OCI-LY1 (cell line): ENCODE results near the gene TTF2.

Source experiments
- CTCF ChIP-seq: fragments of 200-600 bp; sonication (generic), shearing (Covaris generic); IDR thresholded peaks from 2 replicates; pipeline ENCODE4 v1.5.1; 2017; ENCODE audit warnings: mild to moderate bottlenecking, antibody characterized with exemption, low read length, moderate library complexity, mixed read lengths
- EZH2 ChIP-seq: fragments of 200-600 bp; sonication (generic), shearing (Covaris generic); IDR thresholded peaks from 2 replicates; pipeline ENCODE4 v1.8.0; 2017; ENCODE audit warnings: borderline replicate concordance, mixed run types, mild to moderate bottlenecking, antibody characterized with exemption, low read length, moderate library complexity, mixed read lengths

- no peak for TF ChIP-seq CTCF
- TF ChIP-seq EZH2, result no peak
Observed at GRCh38 chr1:117049857-117050256, 10.3 kb upstream of the TTF2 start.
